ENCODE results near the gene SLC7A11. TPM values are rescaled to one million over a fixed set of nuclear protein-coding genes. Genes with fewer than 3 reads are reported as not detected.

SLC7A11 gene
- polyA plus RNA-seq, 1 donor = 0.96 TPM

GRCh38 chr4:138192113-138192512, 50.0 kb downstream of the SLC7A11 start:
- Histone ChIP-seq H3K4me1 (ENCODE audit: control insufficient read depth, insufficient read depth, low read length) (no peaks in the 10 kb centered on the region), H3K9me3 (ENCODE audit: control insufficient read depth, low read depth, low read length) (no peaks in the 10 kb centered on the region), H3K27me3 (ENCODE audit: control insufficient read depth, insufficient read depth, low read length) (no peaks in the 10 kb centered on the region), H3K27ac (ENCODE audit: low read length) (no peak overlapping the region), H3K36me3 (ENCODE audit: control insufficient read depth, insufficient read depth, low read length) (no peaks in the 10 kb centered on the region), H3K4me3 (ENCODE audit: low read length) (no peak overlapping the region)
- 90% methylated on average over 2 of the region's 2 CpGs for WGBS (ENCODE audit: insufficient coverage, low lambda C conversion rate)
- no peak for DNase-seq

GRCh38 chr4:138190452-138190858, 51.7 kb downstream of the SLC7A11 start:
- H3K27me3 ChIP-seq (ENCODE audit: control insufficient read depth, insufficient read depth, low read length) = no peaks in the 10 kb centered on the region
- no peaks in the 10 kb centered on the region for H3K4me1 ChIP-seq (ENCODE audit: control insufficient read depth, insufficient read depth, low read length)
- H3K4me3 ChIP-seq (ENCODE audit: low read length) = no peak overlapping the region
- no peaks in the 10 kb centered on the region for H3K9me3 ChIP-seq (ENCODE audit: control insufficient read depth, low read depth, low read length)
- no peak overlapping the region for H3K27ac ChIP-seq (ENCODE audit: low read length)
- no peaks in the 10 kb centered on the region for H3K36me3 ChIP-seq (ENCODE audit: control insufficient read depth, insufficient read depth, low read length)
- 71% methylated on average over 1 of the region's 3 CpGs for WGBS (ENCODE audit: insufficient coverage, low lambda C conversion rate)
- DNase-seq = no peak

GRCh38 chr4:138189206-138189605, 52.9 kb downstream of the SLC7A11 start:
- no peaks in the 10 kb centered on the region for H3K9me3 ChIP-seq (ENCODE audit: control insufficient read depth, low read depth, low read length)
- H3K4me3 ChIP-seq (ENCODE audit: low read length) = no peak overlapping the region
- DNase-seq = no peak
- no peaks in the 10 kb centered on the region for H3K27me3 ChIP-seq (ENCODE audit: control insufficient read depth, insufficient read depth, low read length)
- WGBS (ENCODE audit: insufficient coverage, low lambda C conversion rate) = 67% methylated on average over 2 of the region's 4 CpGs
- H3K36me3 ChIP-seq (ENCODE audit: control insufficient read depth, insufficient read depth, low read length) = no peaks in the 10 kb centered on the region
- no peaks in the 10 kb centered on the region for H3K4me1 ChIP-seq (ENCODE audit: control insufficient read depth, insufficient read depth, low read length)
- H3K27ac ChIP-seq (ENCODE audit: low read length) = no peak overlapping the region

GRCh38 chr4:138188406-138189084, 53.6 kb downstream of the SLC7A11 start:
- no peaks in the 10 kb centered on the region for H3K36me3 ChIP-seq (ENCODE audit: control insufficient read depth, insufficient read depth, low read length)
- no peaks in the 10 kb centered on the region for H3K9me3 ChIP-seq (ENCODE audit: control insufficient read depth, low read depth, low read length)
- 100% methylated on average over 1 of the region's 5 CpGs for WGBS (ENCODE audit: insufficient coverage, low lambda C conversion rate)
- H3K4me1 ChIP-seq (ENCODE audit: control insufficient read depth, insufficient read depth, low read length) = no peaks in the 10 kb centered on the region
- DNase-seq = no peak
- H3K4me3 ChIP-seq (ENCODE audit: low read length) = no peak overlapping the region
- H3K27me3 ChIP-seq (ENCODE audit: control insufficient read depth, insufficient read depth, low read length) = no peaks in the 10 kb centered on the region
- no peak overlapping the region for H3K27ac ChIP-seq (ENCODE audit: low read length)

- Histone ChIP-seq H3K9me3 (ENCODE audit: control insufficient read depth, low read depth, low read length) (no peaks in the 10 kb centered on the region), H3K4me1 (ENCODE audit: control insufficient read depth, insufficient read depth, low read length) (no peaks in the 10 kb centered on the region), H3K27ac (ENCODE audit: low read length) (no peak overlapping the region), H3K27me3 (ENCODE audit: control insufficient read depth, insufficient read depth, low read length) (no peaks in the 10 kb centered on the region), H3K36me3 (ENCODE audit: control insufficient read depth, insufficient read depth, low read length) (no peaks in the 10 kb centered on the region), H3K4me3 (ENCODE audit: low read length) (no peak overlapping the region)
- 90% methylated on average over 5 of the region's 13 CpGs for WGBS (ENCODE audit: insufficient coverage, low lambda C conversion rate)
- DNase-seq = no peak
These were observed 56.1 kb downstream of the SLC7A11 start for GRCh38 chr4:138185859-138186645.

GRCh38 chr4:138184886-138185285, 57.3 kb downstream of the SLC7A11 start:
- WGBS (ENCODE audit: insufficient coverage, low lambda C conversion rate) = no CpG with 5 or more reads among the region's 1 CpG
- no peaks in the 10 kb centered on the region for H3K9me3 ChIP-seq (ENCODE audit: control insufficient read depth, low read depth, low read length)
- no peak for DNase-seq
- H3K27me3 ChIP-seq (ENCODE audit: control insufficient read depth, insufficient read depth, low read length) = no peaks in the 10 kb centered on the region
- H3K27ac ChIP-seq (ENCODE audit: low read length) = no peak overlapping the region
- H3K4me3 ChIP-seq (ENCODE audit: low read length) = no peak overlapping the region
- H3K4me1 ChIP-seq (ENCODE audit: control insufficient read depth, insufficient read depth, low read length) = no peaks in the 10 kb centered on the region
- H3K36me3 ChIP-seq (ENCODE audit: control insufficient read depth, insufficient read depth, low read length) = no peaks in the 10 kb centered on the region

- peak; percentile 48 for DNase-seq
- Histone ChIP-seq H3K9me3 (ENCODE audit: control insufficient read depth, low read depth, low read length) (no peaks in the 10 kb centered on the region), H3K36me3 (ENCODE audit: control insufficient read depth, insufficient read depth, low read length) (no peaks in the 10 kb centered on the region), H3K4me3 (ENCODE audit: low read length) (no peak overlapping the region), H3K4me1 (ENCODE audit: control insufficient read depth, insufficient read depth, low read length) (no peaks in the 10 kb centered on the region), H3K27ac (ENCODE audit: low read length) (no peak overlapping the region), H3K27me3 (ENCODE audit: control insufficient read depth, insufficient read depth, low read length) (no peaks in the 10 kb centered on the region)
- 17% methylated on average over 1 of the region's 6 CpGs for WGBS (ENCODE audit: insufficient coverage, low lambda C conversion rate)
These were observed 59.2 kb downstream of the SLC7A11 start for GRCh38 chr4:138182838-138183426.

GRCh38 chr4:138181287-138181686, 60.9 kb downstream of the SLC7A11 start:
- no peak for DNase-seq
- no peak overlapping the region for H3K4me3 ChIP-seq (ENCODE audit: low read length)
- H3K27ac ChIP-seq (ENCODE audit: low read length) = no peak overlapping the region
- H3K4me1 ChIP-seq (ENCODE audit: control insufficient read depth, insufficient read depth, low read length) = no peaks in the 10 kb centered on the region
- no peaks in the 10 kb centered on the region for H3K27me3 ChIP-seq (ENCODE audit: control insufficient read depth, insufficient read depth, low read length)
- H3K36me3 ChIP-seq (ENCODE audit: control insufficient read depth, insufficient read depth, low read length) = no peaks in the 10 kb centered on the region
- H3K9me3 ChIP-seq (ENCODE audit: control insufficient read depth, low read depth, low read length) = peaks cover 2% of the 10 kb centered on the region
- 63% methylated on average over 2 of the region's 6 CpGs for WGBS (ENCODE audit: insufficient coverage, low lambda C conversion rate)

GRCh38 chr4:138178566-138178965, 63.6 kb downstream of the SLC7A11 start:
- no peaks in the 10 kb centered on the region for H3K36me3 ChIP-seq (ENCODE audit: control insufficient read depth, insufficient read depth, low read length)
- H3K4me1 ChIP-seq (ENCODE audit: control insufficient read depth, insufficient read depth, low read length) = no peaks in the 10 kb centered on the region
- no peak overlapping the region for H3K4me3 ChIP-seq (ENCODE audit: low read length)
- H3K9me3 ChIP-seq (ENCODE audit: control insufficient read depth, low read depth, low read length) = peaks cover 2% of the 10 kb centered on the region
- DNase-seq = no peak
- H3K27me3 ChIP-seq (ENCODE audit: control insufficient read depth, insufficient read depth, low read length) = no peaks in the 10 kb centered on the region
- 89% methylated on average over 3 of the region's 5 CpGs for WGBS (ENCODE audit: insufficient coverage, low lambda C conversion rate)
- H3K27ac ChIP-seq (ENCODE audit: low read length) = no peak overlapping the region

GRCh38 chr4:138177278-138177968, 64.7 kb downstream of the SLC7A11 start:
- Histone ChIP-seq H3K27me3 (ENCODE audit: control insufficient read depth, insufficient read depth, low read length) (no peaks in the 10 kb centered on the region), H3K4me1 (ENCODE audit: control insufficient read depth, insufficient read depth, low read length) (no peaks in the 10 kb centered on the region), H3K9me3 (ENCODE audit: control insufficient read depth, low read depth, low read length) (peaks cover 2% of the 10 kb centered on the region), H3K4me3 (ENCODE audit: low read length) (no peak overlapping the region), H3K27ac (ENCODE audit: low read length) (no peak overlapping the region), H3K36me3 (ENCODE audit: control insufficient read depth, insufficient read depth, low read length) (no peaks in the 10 kb centered on the region)
- 90% methylated on average over 2 of the region's 2 CpGs for WGBS (ENCODE audit: insufficient coverage, low lambda C conversion rate)
- DNase-seq = no peak

All from large intestine (tissue), 3 donors.